ENCODE measurements around the gene NRXN3. TPM values are rescaled to one million over a fixed set of nuclear protein-coding genes. Genes with fewer than 3 reads are reported as not detected.

NRXN3 gene
- total and polyA plus RNA-seq, 2 experiments from 2014 or later: 1.0 to 1.8 TPM

GRCh38 chr14:78657451-78657850 is 487.3 kb downstream of the NRXN3 start (continued):
- TF ChIP-seq ETS1 (IDR thresholded peaks at IDR 0.05) (no peak), STAT1 (IDR thresholded peaks at IDR 0.05; ENCODE audit: unreplicated experiment) (no peak), ZNF331 (CRISPR knock-in tag; IDR thresholded peaks at IDR 0.05; ENCODE audit: low read depth) (no peak), ZNF114 (CRISPR knock-in tag; IDR thresholded peaks at IDR 0.05) (no peak), CREB1 (CRISPR knock-in tag; IDR thresholded peaks at IDR 0.05; ENCODE audit: low read depth) (no peak), CTCF (conservative IDR thresholded peaks at IDR 0.05; ENCODE audit: low read depth in 2 of 2) (no peak)

- Mint-ChIP-seq H3K4me1 (no peaks in the 10 kb centered on the region), H3K27me3 (ENCODE audit: insufficient read depth, low read depth, poor library complexity) (peaks cover 5% of the 10 kb centered on the region), H3K9me3 (no peaks in the 10 kb centered on the region), H3K4me3 (no peak overlapping the region), H3K27ac (no peak overlapping the region), H3K36me3 (ENCODE audit: low read depth) (no peaks in the 10 kb centered on the region)
- no peak overlapping the region for H2AFZ ChIP-seq
- H3K27ac ChIP-seq (ENCODE audit: low read depth): no peak overlapping the region
- H3K9me2 ChIP-seq (ENCODE audit: insufficient read depth): no peaks in the 10 kb centered on the region
- H3K4me1 ChIP-seq (ENCODE audit: insufficient read depth): no peaks in the 10 kb centered on the region
- ATAC-seq (no peak), DNase-seq (ENCODE audit: low spot score) (no peak)
- no peak overlapping the region for H3K4me3 ChIP-seq
- H4K20me1 ChIP-seq (replicated peaks; ENCODE audit: insufficient read depth): no peaks in the 10 kb centered on the region
- TF ChIP-seq ZNF331 (CRISPR knock-in tag; IDR thresholded peaks at IDR 0.05; ENCODE audit: low read depth) (no peak), CTCF (conservative IDR thresholded peaks at IDR 0.05; ENCODE audit: low read depth in 2 of 2) (no peak), ZNF114 (CRISPR knock-in tag; IDR thresholded peaks at IDR 0.05) (no peak), ETS1 (IDR thresholded peaks at IDR 0.05) (no peak), EZH2phosphoT487 (IDR thresholded peaks at IDR 0.05; ENCODE audit: unreplicated experiment) (no peak), CREB1 (CRISPR knock-in tag; IDR thresholded peaks at IDR 0.05; ENCODE audit: low read depth) (no peak), EZH2 (IDR thresholded peaks at IDR 0.05; ENCODE audit: low read depth, unreplicated experiment) (no peak), JUNB (IDR thresholded peaks at IDR 0.05; ENCODE audit: unreplicated experiment) (no peak), ZNF462 (CRISPR knock-in tag; IDR thresholded peaks at IDR 0.05) (no peak), POLR2AphosphoS5 (IDR thresholded peaks at IDR 0.05; ENCODE audit: low read depth) (no peak), NANOG (IDR thresholded peaks at IDR 0.05; ENCODE audit: borderline replicate concordance) (no peak), STAT1 (IDR thresholded peaks at IDR 0.05; ENCODE audit: unreplicated experiment) (no peak)
- no peaks in the 10 kb centered on the region for H3K36me3 ChIP-seq (ENCODE audit: insufficient read depth)
- no peaks in the 10 kb centered on the region for H3F3A ChIP-seq (replicated peaks; ENCODE audit: low read depth)
- no peak overlapping the region for H3K4me2 ChIP-seq
- H3K27me3 ChIP-seq (ENCODE audit: insufficient read depth): no peaks in the 10 kb centered on the region
- H3K79me2 ChIP-seq (replicated peaks; ENCODE audit: insufficient read depth): no peaks in the 10 kb centered on the region
Measured at GRCh38 chr14:78664841-78665240, 494.7 kb downstream of the NRXN3 start.

All from GM23338 (cell line).